ENCODE results near the gene ABCG2.

The ABCG2 gene

GRCh38 chr4:88106205-88106604 lies 52.2 kb downstream of the ABCG2 start:
- Histone ChIP-seq H3K9me3 (ENCODE audit: insufficient read depth, low read length) (no peaks in the 10 kb centered on the region), H4K20me1 (ENCODE audit: insufficient read depth, low read length) (no peaks in the 10 kb centered on the region), H3K27ac (ENCODE audit: low read length) (no peak overlapping the region), H3K4me3 (ENCODE audit: low read length) (no peak overlapping the region), H3K4me2 (ENCODE audit: low read length) (no peak overlapping the region), H3K4me1 (ENCODE audit: low read length) (peaks cover 9% of the 10 kb centered on the region), H2AFZ (ENCODE audit: low read depth, low read length) (no peak overlapping the region), H3K36me3 (replicated peaks; ENCODE audit: low read depth, low read length) (no peaks in the 10 kb centered on the region), H3K9ac (ENCODE audit: low read length) (no peak overlapping the region), H3K79me2 (ENCODE audit: low read length) (no peaks in the 10 kb centered on the region), H3K27me3 (ENCODE audit: low read depth, low read length) (no peaks in the 10 kb centered on the region)
- no peak for TF ChIP-seq CTCF (IDR thresholded peaks at IDR 0.05; ENCODE audit: low read depth, low read length)
- no peak for TF ChIP-seq EZH2phosphoT487 (IDR thresholded peaks at IDR 0.05; ENCODE audit: low read depth)

GRCh38 chr4:88104902-88105610 lies 53.4 kb downstream of the ABCG2 start:
- Histone ChIP-seq H3K9me3 (ENCODE audit: insufficient read depth, low read length) (no peaks in the 10 kb centered on the region), H2AFZ (ENCODE audit: low read depth, low read length) (no peak overlapping the region), H3K36me3 (replicated peaks; ENCODE audit: low read depth, low read length) (no peaks in the 10 kb centered on the region), H3K9ac (ENCODE audit: low read length) (no peak overlapping the region), H3K4me3 (ENCODE audit: low read length) (no peak overlapping the region), H3K27ac (ENCODE audit: low read length) (no peak overlapping the region), H3K79me2 (ENCODE audit: low read length) (no peaks in the 10 kb centered on the region), H3K4me1 (ENCODE audit: low read length) (peaks cover 9% of the 10 kb centered on the region), H3K27me3 (ENCODE audit: low read depth, low read length) (no peaks in the 10 kb centered on the region), H4K20me1 (ENCODE audit: insufficient read depth, low read length) (no peaks in the 10 kb centered on the region), H3K4me2 (ENCODE audit: low read length) (no peak overlapping the region)
- TF ChIP-seq EZH2phosphoT487 (IDR thresholded peaks at IDR 0.05; ENCODE audit: low read depth) (no peak), CTCF (IDR thresholded peaks at IDR 0.05; ENCODE audit: low read depth, low read length) (no peak)

GRCh38 chr4:88102026-88102425 lies 56.4 kb downstream of the ABCG2 start:
- no peaks in the 10 kb centered on the region for H3K36me3 ChIP-seq (replicated peaks; ENCODE audit: low read depth, low read length)
- no peak overlapping the region for H3K9ac ChIP-seq (ENCODE audit: low read length)
- TF ChIP-seq EZH2phosphoT487 (IDR thresholded peaks at IDR 0.05; ENCODE audit: low read depth) (no peak), CTCF (IDR thresholded peaks at IDR 0.05; ENCODE audit: low read depth, low read length) (no peak)
- H3K4me2 ChIP-seq (ENCODE audit: low read length), result no peak overlapping the region
- H3K9me3 ChIP-seq (ENCODE audit: insufficient read depth, low read length), result no peaks in the 10 kb centered on the region
- no peak overlapping the region for H3K4me3 ChIP-seq (ENCODE audit: low read length)
- no peak overlapping the region for H2AFZ ChIP-seq (ENCODE audit: low read depth, low read length)
- peaks cover 9% of the 10 kb centered on the region for H3K4me1 ChIP-seq (ENCODE audit: low read length)
- H4K20me1 ChIP-seq (ENCODE audit: insufficient read depth, low read length), result no peaks in the 10 kb centered on the region
- no peaks in the 10 kb centered on the region for H3K27me3 ChIP-seq (ENCODE audit: low read depth, low read length)
- H3K27ac ChIP-seq (ENCODE audit: low read length), result no peak overlapping the region
- H3K79me2 ChIP-seq (ENCODE audit: low read length), result no peaks in the 10 kb centered on the region

GRCh38 chr4:88101165-88101564 lies 57.3 kb downstream of the ABCG2 start:
- Histone ChIP-seq H3K4me2 (ENCODE audit: low read length) (no peak overlapping the region), H3K36me3 (replicated peaks; ENCODE audit: low read depth, low read length) (no peaks in the 10 kb centered on the region), H3K9ac (ENCODE audit: low read length) (no peak overlapping the region), H3K9me3 (ENCODE audit: insufficient read depth, low read length) (no peaks in the 10 kb centered on the region), H3K27ac (ENCODE audit: low read length) (no peak overlapping the region), H3K4me1 (ENCODE audit: low read length) (peaks cover 8% of the 10 kb centered on the region), H2AFZ (ENCODE audit: low read depth, low read length) (no peak overlapping the region), H3K4me3 (ENCODE audit: low read length) (no peak overlapping the region), H3K79me2 (ENCODE audit: low read length) (no peaks in the 10 kb centered on the region), H3K27me3 (ENCODE audit: low read depth, low read length) (no peaks in the 10 kb centered on the region), H4K20me1 (ENCODE audit: insufficient read depth, low read length) (no peaks in the 10 kb centered on the region)
- TF ChIP-seq CTCF (IDR thresholded peaks at IDR 0.05; ENCODE audit: low read depth, low read length), result no peak
- no peak for TF ChIP-seq EZH2phosphoT487 (IDR thresholded peaks at IDR 0.05; ENCODE audit: low read depth)

Measured in OCI-LY3 (cell line).